ENCODE results near the gene BRICD5. TPM values are rescaled to one million over a fixed set of nuclear protein-coding genes. Genes with fewer than 3 reads are reported as not detected.
"Not testable (repeated sequence)": the region's sequence is repeated elsewhere in the genome, so short reads cannot be mapped to it uniquely, and the experiment has no call there.

BRICD5 gene
- total RNA-seq, 1 experiment from 2014 or later, result 18.6 TPM

GRCh38 chr16:2243781-2244180, 33.1 kb upstream of the BRICD5 start:
- intact Hi-C loops (cut with micrococcal nuclease; ENCODE audit: unreplicated experiment), result no loop called here
- TF ChIP-seq CTCF (conservative IDR thresholded peaks at IDR 0.05; ENCODE audit: low read depth, low read length), result no peak
- no peak overlapping the region for H3K4me3 ChIP-seq (ENCODE audit: low read depth, low read length, poor library complexity, severe bottlenecking)
- H3K4me1 ChIP-seq (ENCODE audit: insufficient read depth, low read length, poor library complexity, severe bottlenecking), result no peaks in the 10 kb centered on the region
- no TSS peak for BruUV-seq (replicated peaks)
- H3K9me3 ChIP-seq (ENCODE audit: low read depth, low read length, poor library complexity, severe bottlenecking), result no peaks in the 10 kb centered on the region
- no peak for DNase-seq (ENCODE audit: low spot score)
- H3K36me3 ChIP-seq (ENCODE audit: insufficient read depth, low read length, poor library complexity, severe bottlenecking), result peaks cover 48% of the 10 kb centered on the region
- ChIA-PET CTCF (no interaction called here), POLR2A (ENCODE audit: low non-redundant PET) (no interaction called here)
- H3K27ac ChIP-seq (ENCODE audit: low read depth, low read length, poor library complexity, severe bottlenecking), result no peak overlapping the region
- H3K27me3 ChIP-seq (replicated peaks; ENCODE audit: insufficient read depth, low read depth, low read length, poor library complexity), result no peaks in the 10 kb centered on the region

DNA sequence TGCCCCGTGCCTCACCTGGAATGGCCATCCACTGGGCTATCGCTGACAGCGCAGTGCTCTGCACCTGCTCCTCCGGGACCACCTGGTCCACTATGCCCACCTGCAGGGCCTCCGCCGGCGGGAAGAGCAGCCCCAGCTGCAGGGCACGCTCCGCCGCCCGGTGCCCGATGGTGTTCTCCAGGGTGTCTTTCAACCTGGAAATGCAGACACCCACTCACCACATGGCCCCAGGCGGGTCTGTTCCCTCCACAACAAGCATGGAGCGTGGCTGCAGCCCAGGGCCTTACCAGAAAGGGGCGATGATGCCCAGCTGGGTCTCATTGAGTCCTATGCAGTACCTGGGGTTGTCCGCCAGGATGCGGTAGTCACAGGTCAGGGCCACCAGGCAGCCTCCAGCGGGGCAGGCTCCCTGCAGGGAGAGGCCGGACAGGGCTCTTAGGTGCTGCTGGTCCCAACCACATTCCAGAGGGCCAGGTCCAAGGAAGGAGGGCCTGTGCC, 32.4 kb upstream of the BRICD5 start:
- intact Hi-C loops (cut with micrococcal nuclease; ENCODE audit: unreplicated experiment), result no loop called here

GRCh38 chr16:2242598-2242997, 31.9 kb upstream of the BRICD5 start:
- no peak overlapping the region for H3K4me3 ChIP-seq (ENCODE audit: low read depth, low read length, poor library complexity, severe bottlenecking)
- intact Hi-C loops (cut with micrococcal nuclease; ENCODE audit: unreplicated experiment), result no loop called here
- no peaks in the 10 kb centered on the region for H3K4me1 ChIP-seq (ENCODE audit: insufficient read depth, low read length, poor library complexity, severe bottlenecking)
- ChIA-PET POLR2A (ENCODE audit: low non-redundant PET) (no interaction called here), CTCF (no interaction called here)
- no peaks in the 10 kb centered on the region for H3K27me3 ChIP-seq (replicated peaks; ENCODE audit: insufficient read depth, low read depth, low read length, poor library complexity)
- H3K27ac ChIP-seq (ENCODE audit: low read depth, low read length, poor library complexity, severe bottlenecking), result no peak overlapping the region
- no peak for DNase-seq (ENCODE audit: low spot score)
- peaks cover 48% of the 10 kb centered on the region for H3K36me3 ChIP-seq (ENCODE audit: insufficient read depth, low read length, poor library complexity, severe bottlenecking)
- H3K9me3 ChIP-seq (ENCODE audit: low read depth, low read length, poor library complexity, severe bottlenecking), result no peaks in the 10 kb centered on the region
- no peak for TF ChIP-seq EZH2 (IDR thresholded peaks at IDR 0.05; ENCODE audit: borderline replicate concordance, low read depth, low read length, poor library complexity, severe bottlenecking)
- TF ChIP-seq CTCF (conservative IDR thresholded peaks at IDR 0.05; ENCODE audit: low read depth, low read length), result no peak
- BruUV-seq (replicated peaks), result no TSS peak

More for the DNA sequence above, 32.4 kb upstream of the BRICD5 start:
- BruUV-seq (replicated peaks), result no TSS peak
- Histone ChIP-seq H3K36me3 (ENCODE audit: insufficient read depth, low read length, poor library complexity, severe bottlenecking) (peaks cover 48% of the 10 kb centered on the region), H3K4me1 (ENCODE audit: insufficient read depth, low read length, poor library complexity, severe bottlenecking) (no peaks in the 10 kb centered on the region), H3K9me3 (ENCODE audit: low read depth, low read length, poor library complexity, severe bottlenecking) (no peaks in the 10 kb centered on the region), H3K27me3 (replicated peaks; ENCODE audit: insufficient read depth, low read depth, low read length, poor library complexity) (no peaks in the 10 kb centered on the region), H3K4me3 (ENCODE audit: low read depth, low read length, poor library complexity, severe bottlenecking) (no peak overlapping the region), H3K27ac (ENCODE audit: low read depth, low read length, poor library complexity, severe bottlenecking) (no peak overlapping the region)
- DNase-seq (ENCODE audit: low spot score), result no peak
- POLR2A ChIA-PET (ENCODE audit: low non-redundant PET), result no interaction called here
- CTCF ChIA-PET, result no interaction called here
- TF ChIP-seq EZH2 (IDR thresholded peaks at IDR 0.05; ENCODE audit: borderline replicate concordance, low read depth, low read length, poor library complexity, severe bottlenecking), result no peak
- no peak for TF ChIP-seq CTCF (conservative IDR thresholded peaks at IDR 0.05; ENCODE audit: low read depth, low read length)

DNA sequence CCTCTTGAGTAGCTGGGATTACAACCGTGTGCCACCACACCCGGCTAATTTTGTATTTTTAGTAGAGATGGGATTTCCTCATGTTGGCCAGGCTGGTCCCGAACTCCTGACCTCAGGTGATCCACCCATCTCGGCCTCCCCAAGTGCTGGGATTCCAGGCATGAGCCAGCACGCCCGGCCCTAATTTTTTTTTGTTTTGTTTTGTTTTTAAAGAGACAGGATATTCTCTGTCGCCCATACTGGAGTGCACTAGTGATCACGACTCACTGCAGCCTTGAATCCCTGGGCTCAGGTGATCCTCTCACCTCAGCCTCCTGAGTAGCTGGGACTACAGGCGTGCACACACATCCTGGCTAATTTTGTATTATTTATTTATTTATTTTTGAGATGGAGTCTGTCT, 29.7 kb upstream of the BRICD5 start:
- DNase-seq (ENCODE audit: low spot score); intact Hi-C loops (cut with micrococcal nuclease; ENCODE audit: unreplicated experiment); H3K27ac ChIP-seq (ENCODE audit: low read depth, low read length, poor library complexity, severe bottlenecking); POLR2A ChIA-PET (ENCODE audit: low non-redundant PET); H3K27me3 ChIP-seq (replicated peaks; ENCODE audit: insufficient read depth, low read depth, low read length, poor library complexity); H3K4me3 ChIP-seq (ENCODE audit: low read depth, low read length, poor library complexity, severe bottlenecking); H3K4me1 ChIP-seq (ENCODE audit: insufficient read depth, low read length, poor library complexity, severe bottlenecking); H3K9me3 ChIP-seq (ENCODE audit: low read depth, low read length, poor library complexity, severe bottlenecking); CTCF ChIA-PET: not testable (repeated sequence)
- BruUV-seq (replicated peaks), result TSS peak; percentile 22
- H3K36me3 ChIP-seq (ENCODE audit: insufficient read depth, low read length, poor library complexity, severe bottlenecking), result peaks cover 38% of the 10 kb centered on the region
